AG04450 (cell line): ENCODE data around the gene MMP2. TPM values are rescaled to one million over a fixed set of nuclear protein-coding genes. Genes with fewer than 3 reads are reported as not detected.

Experiments used
- CTCF ChIA-PET: fragments of 300-600, 350-600 bp; formaldehyde crosslinking; extraction: SDS; loops from one replicate; lab custom pipeline; 2022; ENCODE audit warnings: antibody characterized with exemption, inconsistent platforms; lab: Charles Lee
- POLR2A ChIA-PET: fragments of 350-600 bp; formaldehyde crosslinking; extraction: SDS; loops from one replicate; lab custom pipeline; 2021; ENCODE audit warnings: antibody characterized with exemption, inconsistent platforms; lab: Yijun Ruan, JAX
- DNase-seq: peaks from one replicate; pipeline ENCODE4 v3.0.0-alpha.2; 2011; ENCODE audit warnings: low read depth, low spot score
- H3K27ac ChIP-seq: one replicate; pipeline ENCODE4 v1.5.1; 2012; ENCODE audit warnings: low read depth, low read length, control low read depth
- H3K27me3 ChIP-seq: one replicate; pipeline ENCODE4 v1.6.0; 2012; ENCODE audit warnings: low read length; ENCODE audit not compliant: control insufficient read depth, insufficient read depth
- H3K4me3 ChIP-seq: 2 replicates; pipeline ENCODE4 v1.5.1; 2011; ENCODE audit warnings: mild to moderate bottlenecking, low read depth, low read length, control low read depth
- H3K9me3 ChIP-seq: 2 replicates; pipeline ENCODE4 v1.5.1; 2012; ENCODE audit warnings: low read length; ENCODE audit not compliant: control insufficient read depth, insufficient read depth
- polyA plus RNA-seq: library from polyadenylated mRNA; depleted of rRNA; stranded (reverse); fragments of >200 nt; gene quantifications from 2 replicates; pipeline ENCODE4 v1.2.3, GENCODE V29; 2011
- TF ChIP-seq, protein P1 (sequence below): IDR thresholded peaks from 2 replicates; pipeline ENCODE4 v1.5.1; 2011; ENCODE audit warnings: low read depth, low read length, control low read depth, inconsistent platforms

The MMP2 gene
- polyA plus RNA-seq, 1 experiment = 1,281 TPM

- H3K9me3 ChIP-seq = no peaks in the 10 kb centered on the region
- POLR2A ChIA-PET = no interaction called here
- CTCF ChIA-PET = interaction anchor here (9.3 kb wide), 1 partner anchor 71 kb away, joined by 195 read pairs; no protein-coding TSS in a partner anchor
- no peak overlapping the region for H3K4me3 ChIP-seq
- no peak for DNase-seq
- no peaks in the 10 kb centered on the region for H3K27me3 ChIP-seq
- TF ChIP-seq, protein P1, sequence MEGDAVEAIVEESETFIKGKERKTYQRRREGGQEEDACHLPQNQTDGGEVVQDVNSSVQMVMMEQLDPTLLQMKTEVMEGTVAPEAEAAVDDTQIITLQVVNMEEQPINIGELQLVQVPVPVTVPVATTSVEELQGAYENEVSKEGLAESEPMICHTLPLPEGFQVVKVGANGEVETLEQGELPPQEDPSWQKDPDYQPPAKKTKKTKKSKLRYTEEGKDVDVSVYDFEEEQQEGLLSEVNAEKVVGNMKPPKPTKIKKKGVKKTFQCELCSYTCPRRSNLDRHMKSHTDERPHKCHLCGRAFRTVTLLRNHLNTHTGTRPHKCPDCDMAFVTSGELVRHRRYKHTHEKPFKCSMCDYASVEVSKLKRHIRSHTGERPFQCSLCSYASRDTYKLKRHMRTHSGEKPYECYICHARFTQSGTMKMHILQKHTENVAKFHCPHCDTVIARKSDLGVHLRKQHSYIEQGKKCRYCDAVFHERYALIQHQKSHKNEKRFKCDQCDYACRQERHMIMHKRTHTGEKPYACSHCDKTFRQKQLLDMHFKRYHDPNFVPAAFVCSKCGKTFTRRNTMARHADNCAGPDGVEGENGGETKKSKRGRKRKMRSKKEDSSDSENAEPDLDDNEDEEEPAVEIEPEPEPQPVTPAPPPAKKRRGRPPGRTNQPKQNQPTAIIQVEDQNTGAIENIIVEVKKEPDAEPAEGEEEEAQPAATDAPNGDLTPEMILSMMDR = no peak
- no peak overlapping the region for H3K27ac ChIP-seq
Observed at GRCh38 chr16:55534756-55535155, 55.8 kb downstream of the MMP2 start.

DNA sequence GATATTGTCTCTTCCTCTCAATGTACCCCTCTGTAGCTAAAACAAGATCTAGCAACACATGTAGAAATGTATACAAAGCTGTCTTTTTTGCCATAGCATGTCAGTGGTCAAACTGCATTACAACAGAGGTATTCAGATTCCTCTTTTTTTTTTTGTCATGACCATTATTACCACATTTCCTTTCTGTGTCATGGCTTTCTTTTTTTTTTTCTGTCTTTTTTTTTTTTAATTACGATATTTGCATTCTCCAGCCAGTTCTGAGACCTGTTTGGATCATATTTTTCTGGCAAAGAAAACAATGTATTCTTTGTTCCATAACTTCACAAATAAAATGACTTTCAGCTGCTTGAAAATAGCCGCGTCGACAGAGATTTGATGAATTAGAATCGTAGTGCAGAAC lies 60.1 kb downstream of the MMP2 start:
- Histone ChIP-seq H3K27me3 (no peaks in the 10 kb centered on the region), H3K9me3 (no peaks in the 10 kb centered on the region), H3K4me3 (no peak overlapping the region), H3K27ac (no peak overlapping the region)
- POLR2A ChIA-PET = interaction anchor here (0.6 to 1.0 kb wide), 4 partner anchors 19 to 68 kb away, joined by 3 to 7 read pairs (median 4); no protein-coding TSS in a partner anchor
- CTCF ChIA-PET = interaction anchor here (0.7 to 9.3 kb wide), 5 partner anchors 37 to 83 kb away, joined by 3 to 195 read pairs (median 5); no protein-coding TSS in a partner anchor
- DNase-seq = no peak
- TF ChIP-seq, protein P1 = no peak

DNA sequence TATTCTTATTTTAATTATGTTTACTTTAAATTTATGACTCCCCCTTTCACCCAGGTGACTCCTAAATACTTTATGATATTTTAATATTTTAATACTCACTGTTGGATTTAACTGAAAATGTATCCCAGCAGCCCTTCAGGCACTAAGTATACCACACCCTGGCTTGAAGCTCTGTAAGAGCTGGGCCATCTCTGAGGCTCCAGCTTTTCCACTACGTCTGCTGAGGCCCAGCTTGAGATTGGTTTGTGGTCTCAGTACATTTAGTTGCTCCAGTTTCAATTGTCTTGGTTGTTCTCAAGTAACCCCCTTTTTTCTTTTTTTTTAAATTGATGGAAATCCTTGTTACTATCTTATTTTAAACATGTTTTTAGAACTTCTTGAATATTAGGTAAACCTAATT lies 60.5 kb downstream of the MMP2 start:
- no peak overlapping the region for H3K4me3 ChIP-seq
- TF ChIP-seq, protein P1 = no peak
- no peaks in the 10 kb centered on the region for H3K9me3 ChIP-seq
- H3K27me3 ChIP-seq = no peaks in the 10 kb centered on the region
- no peak for DNase-seq
- POLR2A ChIA-PET = interaction anchor here (0.6 to 1.0 kb wide), 2 partner anchors 20 to 44 kb away, joined by 3 read pairs; no protein-coding TSS in a partner anchor
- H3K27ac ChIP-seq = no peak overlapping the region
- CTCF ChIA-PET = interaction anchor here (0.7 to 9.3 kb wide), 5 partner anchors 37 to 164 kb away, joined by 4 to 195 read pairs (median 5); no protein-coding TSS in a partner anchor

GRCh38 chr16:55540221-55540620 lies 61.2 kb downstream of the MMP2 start:
- H3K4me3 ChIP-seq = no peak overlapping the region
- H3K27ac ChIP-seq = no peak overlapping the region
- no peaks in the 10 kb centered on the region for H3K9me3 ChIP-seq
- no peak for DNase-seq
- POLR2A ChIA-PET = no interaction called here
- H3K27me3 ChIP-seq = no peaks in the 10 kb centered on the region
- TF ChIP-seq, protein P1 = no peak
- CTCF ChIA-PET = interaction anchor here (0.5 to 9.3 kb wide), 6 partner anchors 38 to 578 kb away, joined by 4 to 195 read pairs (median 5); no protein-coding TSS in a partner anchor

GRCh38 chr16:55542459-55543082 lies 63.6 kb downstream of the MMP2 start:
- H3K4me3 ChIP-seq = no peak overlapping the region
- no peak overlapping the region for H3K27ac ChIP-seq
- no peak for DNase-seq
- ChIA-PET POLR2A (no interaction called here), CTCF (interaction anchor here (1.0 to 9.3 kb wide), 7 partner anchors 41 to 159 kb away, joined by 3 to 195 read pairs (median 5); no protein-coding TSS in a partner anchor)
- no peaks in the 10 kb centered on the region for H3K9me3 ChIP-seq
- TF ChIP-seq, protein P1 = no peak
- H3K27me3 ChIP-seq = no peaks in the 10 kb centered on the region
